Measurements from ENCODE around the gene IPO5.

The IPO5 gene

DNA sequence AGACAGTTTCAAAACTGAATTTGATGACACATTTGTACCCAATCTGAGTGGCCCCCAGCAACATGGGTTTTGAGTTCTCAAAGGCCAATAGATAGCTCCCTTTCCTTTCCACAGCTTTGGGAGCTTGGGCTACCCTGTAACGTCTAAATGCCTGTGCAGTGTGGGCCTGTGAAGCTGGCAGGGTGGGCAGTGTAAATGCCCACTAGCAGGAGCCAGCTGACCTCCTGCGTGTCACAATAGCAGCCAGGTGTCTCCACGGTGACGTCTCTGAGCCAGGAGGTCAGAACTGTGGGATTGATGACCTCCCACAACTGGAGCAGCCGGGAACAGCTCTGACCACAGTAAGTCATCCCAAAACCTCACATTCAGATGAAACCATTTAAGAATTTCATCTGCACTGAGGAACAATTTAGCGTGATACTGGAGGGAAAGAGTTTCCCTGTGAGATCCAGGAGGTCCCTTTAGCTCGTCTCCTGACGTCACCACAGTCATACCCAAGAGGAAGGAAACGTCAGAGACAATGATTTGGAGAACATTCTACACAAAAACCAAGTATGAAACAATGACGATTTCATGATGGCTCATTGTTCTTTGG, at the start of gene IPO5:
Gene IPO5, plus strand, starts transcription at position 300 of the 595 bp plus-strand sequence. CDS start 23,022 bp downstream, outside the sequence.
- DNase-seq (ENCODE audit: low read depth): peak; percentile 75
- TF ChIP-seq, protein P1, sequence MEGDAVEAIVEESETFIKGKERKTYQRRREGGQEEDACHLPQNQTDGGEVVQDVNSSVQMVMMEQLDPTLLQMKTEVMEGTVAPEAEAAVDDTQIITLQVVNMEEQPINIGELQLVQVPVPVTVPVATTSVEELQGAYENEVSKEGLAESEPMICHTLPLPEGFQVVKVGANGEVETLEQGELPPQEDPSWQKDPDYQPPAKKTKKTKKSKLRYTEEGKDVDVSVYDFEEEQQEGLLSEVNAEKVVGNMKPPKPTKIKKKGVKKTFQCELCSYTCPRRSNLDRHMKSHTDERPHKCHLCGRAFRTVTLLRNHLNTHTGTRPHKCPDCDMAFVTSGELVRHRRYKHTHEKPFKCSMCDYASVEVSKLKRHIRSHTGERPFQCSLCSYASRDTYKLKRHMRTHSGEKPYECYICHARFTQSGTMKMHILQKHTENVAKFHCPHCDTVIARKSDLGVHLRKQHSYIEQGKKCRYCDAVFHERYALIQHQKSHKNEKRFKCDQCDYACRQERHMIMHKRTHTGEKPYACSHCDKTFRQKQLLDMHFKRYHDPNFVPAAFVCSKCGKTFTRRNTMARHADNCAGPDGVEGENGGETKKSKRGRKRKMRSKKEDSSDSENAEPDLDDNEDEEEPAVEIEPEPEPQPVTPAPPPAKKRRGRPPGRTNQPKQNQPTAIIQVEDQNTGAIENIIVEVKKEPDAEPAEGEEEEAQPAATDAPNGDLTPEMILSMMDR (conservative IDR thresholded peaks at IDR 0.05; ENCODE audit: low read length): no peak
- no peak within 1 kb of the TSS for H3K4me3 ChIP-seq (ENCODE audit: low read length)

- TF ChIP-seq, protein P1 (conservative IDR thresholded peaks at IDR 0.05; ENCODE audit: low read length): no peak
- no peak overlapping the region for H3K4me3 ChIP-seq (ENCODE audit: low read length)
- DNase-seq (ENCODE audit: low read depth): peak; percentile 86
These were observed 49.4 kb upstream of the IPO5 start for GRCh38 chr13:97904059-97904458.

- TF ChIP-seq, protein P1 (conservative IDR thresholded peaks at IDR 0.05; ENCODE audit: low read length): no peak
- H3K4me3 ChIP-seq (ENCODE audit: low read length): no peak overlapping the region
- DNase-seq (ENCODE audit: low read depth): peak; percentile 90
These were observed 48.0 kb upstream of the IPO5 start for GRCh38 chr13:97905517-97905916.

- DNase-seq (ENCODE audit: low read depth): peak; percentile 54
- TF ChIP-seq, protein P1 (conservative IDR thresholded peaks at IDR 0.05; ENCODE audit: low read length): peak; percentile 48
- no peak overlapping the region for H3K4me3 ChIP-seq (ENCODE audit: low read length)
These were observed 42.0 kb upstream of the IPO5 start for GRCh38 chr13:97911311-97912138.

GRCh38 chr13:97912139-97912535, 41.3 kb upstream of the IPO5 start:
- H3K4me3 ChIP-seq (ENCODE audit: low read length): no peak overlapping the region
- TF ChIP-seq, protein P1 (conservative IDR thresholded peaks at IDR 0.05; ENCODE audit: low read length): no peak
- DNase-seq (ENCODE audit: low read depth): no peak

- DNase-seq (ENCODE audit: low read depth): peak; percentile 32
- TF ChIP-seq, protein P1 (conservative IDR thresholded peaks at IDR 0.05; ENCODE audit: low read length): no peak
- no peak overlapping the region for H3K4me3 ChIP-seq (ENCODE audit: low read length)
These were observed 40.3 kb upstream of the IPO5 start for GRCh38 chr13:97913206-97913605.

DNA sequence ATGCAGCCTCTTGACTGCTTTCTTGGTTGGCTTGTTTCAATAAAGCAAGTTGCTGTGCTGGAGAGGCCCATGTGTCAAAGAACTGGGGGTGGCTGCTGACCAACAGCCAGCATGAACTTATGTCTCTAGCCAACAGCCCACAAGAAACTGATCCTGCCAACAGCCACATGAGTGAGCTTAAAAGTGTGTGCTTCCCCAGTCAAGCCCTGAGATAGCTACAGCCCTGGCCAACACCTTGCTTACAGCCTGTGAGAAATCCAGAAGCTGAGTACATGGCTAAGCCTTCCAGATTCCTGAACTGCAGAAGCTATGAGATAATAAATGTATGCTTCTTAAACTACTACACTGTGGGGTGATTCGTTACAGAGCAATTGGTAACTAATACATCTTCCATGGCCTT, 38.9 kb upstream of the IPO5 start:
- no peak overlapping the region for H3K4me3 ChIP-seq (ENCODE audit: low read length)
- DNase-seq (ENCODE audit: low read depth): peak; percentile 84
- TF ChIP-seq, protein P1 (conservative IDR thresholded peaks at IDR 0.05; ENCODE audit: low read length): no peak
